ENCODE data around the gene HCLS1. TPM values are rescaled to one million over a fixed set of nuclear protein-coding genes. Genes with fewer than 3 reads are reported as not detected.

Gene HCLS1
- total and polyA plus RNA-seq, 2 experiments from 2014 or later, result 28.6 to 39.2 TPM

DNA sequence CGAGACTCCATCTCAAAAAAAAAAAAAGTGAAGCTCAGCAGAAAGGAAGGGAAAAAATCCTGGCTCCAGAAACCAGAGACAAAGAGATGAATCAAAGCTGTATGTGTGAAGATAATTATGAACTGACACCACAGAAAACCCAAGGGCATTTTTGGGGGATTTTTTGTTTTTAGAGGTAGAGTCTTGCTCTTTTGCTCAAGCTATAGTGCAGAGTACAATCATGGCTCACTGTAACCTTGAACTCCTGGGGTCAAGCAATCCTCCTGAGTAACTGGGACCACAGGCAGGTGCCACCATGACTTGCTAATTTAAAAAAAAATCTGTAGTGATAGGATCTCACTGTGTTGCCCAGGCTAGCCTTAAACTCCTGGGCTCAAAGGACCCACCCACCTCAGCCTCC, 22.8 kb downstream of the HCLS1 start:
- no peak overlapping the region for H3K4me3 ChIP-seq
- no peak overlapping the region for H3K27ac ChIP-seq
- H3K9ac ChIP-seq, result no peak overlapping the region
- H2AFZ ChIP-seq, result no peak overlapping the region
- TF ChIP-seq EZH2 (IDR thresholded peaks at IDR 0.05; ENCODE audit: insufficient read depth, poor library complexity, severe bottlenecking) (no peak), EZH2phosphoT487 (IDR thresholded peaks at IDR 0.05; ENCODE audit: insufficient read depth, low read depth) (no peak)
- H4K20me1 ChIP-seq (ENCODE audit: insufficient read depth), result no peaks in the 10 kb centered on the region
- DNase-seq, result no peak
- H3F3A ChIP-seq (ENCODE audit: insufficient read depth), result no peaks in the 10 kb centered on the region
- H3K79me2 ChIP-seq (ENCODE audit: insufficient read depth), result no peaks in the 10 kb centered on the region
- H3K36me3 ChIP-seq (ENCODE audit: low read depth), result peaks cover 6% of the 10 kb centered on the region; the same call in 1 of the 2 replicates
- in situ Hi-C loops (cut with MboI), result no loop called here
- H3K9me2 ChIP-seq (ENCODE audit: insufficient read depth), result no peaks in the 10 kb centered on the region
- no peaks in the 10 kb centered on the region for H3K4me1 ChIP-seq (ENCODE audit: insufficient read depth)
- H3K27me3 ChIP-seq (replicated peaks; ENCODE audit: insufficient read depth), result no peaks in the 10 kb centered on the region
- H3K9me3 ChIP-seq (ENCODE audit: low read depth), result no peaks in the 10 kb centered on the region
- WGBS, 2 experiments (ENCODE audit: low coverage in 1 of 2, low lambda C conversion rate in 2 of 2, missing lambda C conversion rate in 2 of 2), result 56 to 95% methylated on average over 1 of the region's 1 CpG
- no peak overlapping the region for H3K4me2 ChIP-seq (ENCODE audit: unreplicated experiment)

DNA sequence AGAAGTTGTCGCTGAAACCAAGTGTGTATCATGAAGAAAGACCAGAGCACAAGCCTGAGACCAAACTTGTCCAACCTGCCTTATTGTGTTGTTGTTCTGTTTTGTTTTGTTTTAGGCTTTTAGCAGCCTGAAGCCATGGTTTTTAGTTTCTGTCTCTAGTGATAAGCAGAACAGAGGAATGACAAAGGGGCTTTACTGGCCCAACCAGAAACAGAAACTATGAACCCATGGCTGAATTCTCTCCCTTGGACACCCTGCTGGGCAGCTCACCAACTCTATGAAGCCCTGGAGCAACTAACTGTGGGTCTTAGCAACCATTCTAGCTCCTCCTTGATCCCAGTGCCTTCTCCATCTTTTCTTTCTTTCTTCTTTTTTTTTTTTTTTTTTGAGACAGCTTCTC, 30.3 kb downstream of the HCLS1 start:
- H3K9me2 ChIP-seq (ENCODE audit: insufficient read depth), result no peaks in the 10 kb centered on the region
- H3K9ac ChIP-seq, result no peak overlapping the region
- no peaks in the 10 kb centered on the region for H3K9me3 ChIP-seq (ENCODE audit: low read depth)
- H3K4me2 ChIP-seq (ENCODE audit: unreplicated experiment), result no peak overlapping the region
- no peaks in the 10 kb centered on the region for H3K27me3 ChIP-seq (replicated peaks; ENCODE audit: insufficient read depth)
- no peaks in the 10 kb centered on the region for H3K36me3 ChIP-seq (ENCODE audit: low read depth)
- H3K4me1 ChIP-seq (ENCODE audit: insufficient read depth), result no peaks in the 10 kb centered on the region
- 95 to 97% methylated on average over 1 of the region's 1 CpG for WGBS, 2 experiments (ENCODE audit: low coverage in 1 of 2, low lambda C conversion rate in 2 of 2, missing lambda C conversion rate in 2 of 2)
- no peak overlapping the region for H3K4me3 ChIP-seq
- no peaks in the 10 kb centered on the region for H3K79me2 ChIP-seq (ENCODE audit: insufficient read depth)
- H3F3A ChIP-seq (ENCODE audit: insufficient read depth), result no peaks in the 10 kb centered on the region
- in situ Hi-C loops (cut with MboI), result no loop called here
- TF ChIP-seq EZH2phosphoT487 (IDR thresholded peaks at IDR 0.05; ENCODE audit: insufficient read depth, low read depth), result no peak
- no peak overlapping the region for H2AFZ ChIP-seq
- DNase-seq, result no peak
- H4K20me1 ChIP-seq (ENCODE audit: insufficient read depth), result no peaks in the 10 kb centered on the region
- no peak overlapping the region for H3K27ac ChIP-seq

GRCh38 chr3:121629601-121630000, 31.1 kb downstream of the HCLS1 start:
- Histone ChIP-seq H3K9ac (no peak overlapping the region), H4K20me1 (ENCODE audit: insufficient read depth) (no peaks in the 10 kb centered on the region), H3K36me3 (ENCODE audit: low read depth) (no peaks in the 10 kb centered on the region), H3K27me3 (replicated peaks; ENCODE audit: insufficient read depth) (no peaks in the 10 kb centered on the region), H3K9me2 (ENCODE audit: insufficient read depth) (no peaks in the 10 kb centered on the region), H3K4me1 (ENCODE audit: insufficient read depth) (no peaks in the 10 kb centered on the region), H3K4me2 (ENCODE audit: unreplicated experiment) (no peak overlapping the region), H3K4me3 (no peak overlapping the region), H3K9me3 (ENCODE audit: low read depth) (no peaks in the 10 kb centered on the region), H3K79me2 (ENCODE audit: insufficient read depth) (no peaks in the 10 kb centered on the region), H3K27ac (no peak overlapping the region), H2AFZ (no peak overlapping the region), H3F3A (ENCODE audit: insufficient read depth) (no peaks in the 10 kb centered on the region)
- in situ Hi-C loops (cut with MboI), result no loop called here
- WGBS, 2 experiments (ENCODE audit: low coverage in 1 of 2, low lambda C conversion rate in 2 of 2, missing lambda C conversion rate in 2 of 2), result 61 to 68% methylated on average over 6 of the region's 6 CpGs
- TF ChIP-seq EZH2phosphoT487 (IDR thresholded peaks at IDR 0.05; ENCODE audit: insufficient read depth, low read depth) (no peak), EZH2 (IDR thresholded peaks at IDR 0.05; ENCODE audit: insufficient read depth, poor library complexity, severe bottlenecking) (no peak)
- DNase-seq, result no peak

DNA sequence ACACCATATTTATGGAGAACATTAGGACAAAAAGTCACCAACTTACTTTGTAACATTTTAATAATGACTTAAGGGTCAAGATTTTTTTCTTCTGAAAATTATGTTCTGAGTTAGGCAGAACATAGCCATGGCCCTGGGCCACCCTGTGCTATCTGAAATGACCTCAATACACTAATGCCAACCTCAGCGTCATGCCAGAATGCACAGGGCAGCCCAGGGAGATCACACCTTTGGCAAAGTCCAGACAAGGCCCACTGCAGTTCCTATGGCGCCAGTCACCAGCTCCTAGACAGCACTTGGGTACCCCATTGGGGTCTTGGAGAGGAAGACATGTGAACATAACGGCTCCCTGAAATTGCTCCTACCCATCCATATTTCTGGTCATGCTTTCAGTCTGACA, 33.1 kb downstream of the HCLS1 start:
- no peaks in the 10 kb centered on the region for H3K4me1 ChIP-seq (ENCODE audit: insufficient read depth)
- H2AFZ ChIP-seq, result no peak overlapping the region
- DNase-seq, result no peak
- no peaks in the 10 kb centered on the region for H3K9me3 ChIP-seq (ENCODE audit: low read depth)
- no peaks in the 10 kb centered on the region for H3K36me3 ChIP-seq (ENCODE audit: low read depth)
- 66 to 72% methylated on average over 3 of the region's 3 CpGs for WGBS, 2 experiments (ENCODE audit: low coverage in 1 of 2, low lambda C conversion rate in 2 of 2, missing lambda C conversion rate in 2 of 2)
- no peak overlapping the region for H3K27ac ChIP-seq
- no peaks in the 10 kb centered on the region for H4K20me1 ChIP-seq (ENCODE audit: insufficient read depth)
- H3F3A ChIP-seq (ENCODE audit: insufficient read depth), result no peaks in the 10 kb centered on the region
- H3K27me3 ChIP-seq (replicated peaks; ENCODE audit: insufficient read depth), result no peaks in the 10 kb centered on the region
- H3K79me2 ChIP-seq (ENCODE audit: insufficient read depth), result no peaks in the 10 kb centered on the region
- no peak for TF ChIP-seq EZH2phosphoT487 (IDR thresholded peaks at IDR 0.05; ENCODE audit: insufficient read depth, low read depth)
- TF ChIP-seq EZH2 (IDR thresholded peaks at IDR 0.05; ENCODE audit: insufficient read depth, poor library complexity, severe bottlenecking), result no peak
- H3K9ac ChIP-seq, result no peak overlapping the region
- in situ Hi-C loops (cut with MboI), result no loop called here
- no peak overlapping the region for H3K4me2 ChIP-seq (ENCODE audit: unreplicated experiment)
- H3K4me3 ChIP-seq, result no peak overlapping the region
- H3K9me2 ChIP-seq (ENCODE audit: insufficient read depth), result no peaks in the 10 kb centered on the region

DNA sequence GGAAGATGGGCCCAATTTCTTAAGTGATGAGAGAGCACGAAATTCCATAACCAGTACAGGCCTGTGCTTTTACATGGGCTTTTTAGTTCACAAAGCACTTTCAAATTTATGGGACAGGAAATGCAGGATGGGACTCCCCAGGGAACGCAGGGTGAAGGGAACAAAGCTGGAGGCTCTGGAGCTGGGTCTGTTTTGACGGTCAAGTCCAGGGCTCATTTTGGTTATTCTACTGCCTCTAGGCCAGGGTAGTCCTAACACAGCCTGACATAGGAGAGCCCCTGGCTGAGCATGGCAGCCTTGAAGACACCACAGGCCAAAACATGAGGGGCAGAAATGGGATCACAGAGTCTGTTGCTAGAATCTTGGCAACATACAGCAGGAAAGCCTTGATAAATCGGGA, 33.5 kb downstream of the HCLS1 start:
- Histone ChIP-seq H3K27me3 (replicated peaks; ENCODE audit: insufficient read depth) (no peaks in the 10 kb centered on the region), H3K27ac (no peak overlapping the region), H4K20me1 (ENCODE audit: insufficient read depth) (no peaks in the 10 kb centered on the region), H3K4me3 (no peak overlapping the region), H3K36me3 (ENCODE audit: low read depth) (no peaks in the 10 kb centered on the region), H3K9me3 (ENCODE audit: low read depth) (no peaks in the 10 kb centered on the region), H2AFZ (no peak overlapping the region), H3K79me2 (ENCODE audit: insufficient read depth) (no peaks in the 10 kb centered on the region), H3K4me1 (ENCODE audit: insufficient read depth) (no peaks in the 10 kb centered on the region), H3K9ac (no peak overlapping the region), H3K4me2 (ENCODE audit: unreplicated experiment) (no peak overlapping the region), H3K9me2 (ENCODE audit: insufficient read depth) (no peaks in the 10 kb centered on the region), H3F3A (ENCODE audit: insufficient read depth) (no peaks in the 10 kb centered on the region)
- WGBS, 2 experiments (ENCODE audit: low coverage in 1 of 2, low lambda C conversion rate in 2 of 2, missing lambda C conversion rate in 2 of 2), result 47 to 53% methylated on average over 4 of the region's 4 CpGs
- DNase-seq, result no peak
- in situ Hi-C loops (cut with MboI), result no loop called here
- TF ChIP-seq EZH2 (IDR thresholded peaks at IDR 0.05; ENCODE audit: insufficient read depth, poor library complexity, severe bottlenecking) (no peak), EZH2phosphoT487 (IDR thresholded peaks at IDR 0.05; ENCODE audit: insufficient read depth, low read depth) (no peak)

Data from GM23248 (cell line).